Osteoblast (primary cell): ENCODE measurements around the gene C1QL2. TPM values are rescaled to one million over a fixed set of nuclear protein-coding genes. Genes with fewer than 3 reads are reported as not detected.

Source experiments
- DNase-seq: peaks from one replicate; pipeline ENCODE4 v3.0.0; 2011; ENCODE audit warnings: low spot score, mixed read lengths; ENCODE audit not compliant: insufficient read length; ENCODE audit errors: missing footprints
- H2AFZ ChIP-seq: 2 replicates; pipeline ENCODE4 v1.6.0; 2011; ENCODE audit warnings: mild to moderate bottlenecking, low read length
- H3K27ac ChIP-seq: 2 replicates; pipeline ENCODE4 v1.5.1; 2011; ENCODE audit warnings: mild to moderate bottlenecking, low read depth, low read length, moderate library complexity
- H3K27me3 ChIP-seq: 2 replicates; pipeline ENCODE4 v1.6.0; 2012; ENCODE audit warnings: mild to moderate bottlenecking, control low read depth, inconsistent platforms, low read length, moderate library complexity; ENCODE audit not compliant: insufficient read depth
- H3K36me3 ChIP-seq: 2 replicates; pipeline ENCODE4 v1.5.1; 2011; ENCODE audit warnings: mild to moderate bottlenecking, low read length, control low read depth, moderate library complexity; ENCODE audit not compliant: insufficient read depth
- H3K4me1 ChIP-seq: 2 replicates; pipeline ENCODE4 v1.5.1; 2011; ENCODE audit warnings: mild to moderate bottlenecking, low read length, control low read depth, moderate library complexity; ENCODE audit not compliant: insufficient read depth
- H3K4me2 ChIP-seq: 2 replicates; pipeline ENCODE4 v1.6.0; 2011; ENCODE audit warnings: mild to moderate bottlenecking, low read length; ENCODE audit not compliant: insufficient read depth
- H3K4me3 ChIP-seq: fragments of 200-600 bp; sonication (generic); 3 replicates; pipeline ENCODE4 v1.5.1; 2012; ENCODE audit warnings: mild to moderate bottlenecking, low read length, inconsistent platforms; ENCODE audit not compliant: insufficient read depth
- H3K79me2 ChIP-seq: 2 replicates; pipeline ENCODE4 v1.6.0; 2012; ENCODE audit warnings: mild to moderate bottlenecking, low read length, control low read depth, inconsistent platforms; ENCODE audit not compliant: insufficient read depth
- H3K9me3 ChIP-seq: 2 replicates; pipeline ENCODE4 v1.5.1; 2011; ENCODE audit warnings: low read depth, low read length, control low read depth
- H4K20me1 ChIP-seq: 2 replicates; pipeline ENCODE4 v1.6.0; 2012; ENCODE audit warnings: mild to moderate bottlenecking, low read length, control low read depth; ENCODE audit not compliant: insufficient read depth
- total RNA-seq: library from RNA; depleted of rRNA; stranded (reverse); fragments of >200 nt; gene quantifications from 2 replicates; pipeline ENCODE4 v1.2.3, GENCODE V29; 2012
- TF ChIP-seq, protein P1 (sequence below): IDR thresholded peaks from 2 replicates; pipeline ENCODE4 v1.5.1; 2011; ENCODE audit warnings: mild to moderate bottlenecking, low read depth, low read length, moderate library complexity; ENCODE audit errors: extremely low read depth

Gene C1QL2
- total RNA-seq, 1 donor, result not detected

GRCh38 chr2:119170504-119170903 lies 12.0 kb upstream of the C1QL2 start:
- TF ChIP-seq, protein P1, sequence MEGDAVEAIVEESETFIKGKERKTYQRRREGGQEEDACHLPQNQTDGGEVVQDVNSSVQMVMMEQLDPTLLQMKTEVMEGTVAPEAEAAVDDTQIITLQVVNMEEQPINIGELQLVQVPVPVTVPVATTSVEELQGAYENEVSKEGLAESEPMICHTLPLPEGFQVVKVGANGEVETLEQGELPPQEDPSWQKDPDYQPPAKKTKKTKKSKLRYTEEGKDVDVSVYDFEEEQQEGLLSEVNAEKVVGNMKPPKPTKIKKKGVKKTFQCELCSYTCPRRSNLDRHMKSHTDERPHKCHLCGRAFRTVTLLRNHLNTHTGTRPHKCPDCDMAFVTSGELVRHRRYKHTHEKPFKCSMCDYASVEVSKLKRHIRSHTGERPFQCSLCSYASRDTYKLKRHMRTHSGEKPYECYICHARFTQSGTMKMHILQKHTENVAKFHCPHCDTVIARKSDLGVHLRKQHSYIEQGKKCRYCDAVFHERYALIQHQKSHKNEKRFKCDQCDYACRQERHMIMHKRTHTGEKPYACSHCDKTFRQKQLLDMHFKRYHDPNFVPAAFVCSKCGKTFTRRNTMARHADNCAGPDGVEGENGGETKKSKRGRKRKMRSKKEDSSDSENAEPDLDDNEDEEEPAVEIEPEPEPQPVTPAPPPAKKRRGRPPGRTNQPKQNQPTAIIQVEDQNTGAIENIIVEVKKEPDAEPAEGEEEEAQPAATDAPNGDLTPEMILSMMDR, result no peak

GRCh38 chr2:119169717-119170116 lies 11.2 kb upstream of the C1QL2 start:
- Histone ChIP-seq H4K20me1 (no peaks in the 10 kb centered on the region), H3K79me2 (no peaks in the 10 kb centered on the region), H3K27me3 (no peaks in the 10 kb centered on the region), H3K4me2 (no peak overlapping the region), H2AFZ (no peak overlapping the region), H3K4me3 (no peak overlapping the region), H3K27ac (no peak overlapping the region), H3K36me3 (no peaks in the 10 kb centered on the region), H3K4me1 (no peaks in the 10 kb centered on the region), H3K9me3 (no peaks in the 10 kb centered on the region)
- no peak for DNase-seq
- TF ChIP-seq, protein P1, result no peak

More at GRCh38 chr2:119170504-119170903, 12.0 kb upstream of the C1QL2 start:
- Histone ChIP-seq H3K36me3 (no peaks in the 10 kb centered on the region), H3K27me3 (no peaks in the 10 kb centered on the region), H2AFZ (no peak overlapping the region), H3K9me3 (no peaks in the 10 kb centered on the region), H3K4me3 (no peak overlapping the region), H3K27ac (no peak overlapping the region), H3K4me1 (no peaks in the 10 kb centered on the region), H3K79me2 (no peaks in the 10 kb centered on the region), H3K4me2 (no peak overlapping the region), H4K20me1 (no peaks in the 10 kb centered on the region)
- no peak for DNase-seq

DNA sequence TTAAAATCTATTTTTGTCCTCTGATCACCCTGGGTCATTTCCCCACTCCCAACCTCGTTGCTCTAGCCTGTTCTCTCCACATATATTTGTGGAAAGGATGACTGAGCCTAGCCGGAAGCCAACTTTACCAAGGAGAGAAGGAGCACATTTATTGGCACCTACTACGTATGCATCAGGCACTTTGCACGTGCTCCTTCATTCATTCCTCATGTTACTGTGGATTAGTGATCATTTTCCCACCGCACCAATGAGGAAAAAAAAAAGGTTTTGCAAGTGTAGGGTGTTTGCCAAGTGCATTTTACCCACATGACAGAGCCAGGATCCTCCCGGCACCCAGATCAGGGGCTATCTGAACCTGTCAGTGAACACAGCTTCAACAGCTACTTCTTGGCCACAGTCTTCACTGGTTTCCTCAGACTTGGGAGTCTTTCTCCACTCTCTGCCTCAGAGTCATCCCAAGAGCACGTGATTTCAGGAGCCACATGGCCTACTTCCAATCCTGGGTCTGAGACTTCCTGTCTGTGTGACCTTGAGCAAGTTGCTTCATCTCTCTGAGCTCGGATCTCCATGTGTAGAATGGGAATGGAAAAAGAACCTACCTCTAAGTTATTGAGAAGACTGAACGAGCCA lies 1.9 kb upstream of the C1QL2 start:
- DNase-seq, result no peak
- Histone ChIP-seq H3K4me3 (no peak overlapping the region), H3K9me3 (no peaks in the 10 kb centered on the region), H3K27ac (no peak overlapping the region), H4K20me1 (no peaks in the 10 kb centered on the region), H3K4me2 (no peak overlapping the region), H3K36me3 (no peaks in the 10 kb centered on the region), H3K27me3 (peaks cover 48% of the 10 kb centered on the region), H3K4me1 (no peaks in the 10 kb centered on the region), H3K79me2 (no peaks in the 10 kb centered on the region), H2AFZ (no peak overlapping the region)
- TF ChIP-seq, protein P1, result no peak

DNA sequence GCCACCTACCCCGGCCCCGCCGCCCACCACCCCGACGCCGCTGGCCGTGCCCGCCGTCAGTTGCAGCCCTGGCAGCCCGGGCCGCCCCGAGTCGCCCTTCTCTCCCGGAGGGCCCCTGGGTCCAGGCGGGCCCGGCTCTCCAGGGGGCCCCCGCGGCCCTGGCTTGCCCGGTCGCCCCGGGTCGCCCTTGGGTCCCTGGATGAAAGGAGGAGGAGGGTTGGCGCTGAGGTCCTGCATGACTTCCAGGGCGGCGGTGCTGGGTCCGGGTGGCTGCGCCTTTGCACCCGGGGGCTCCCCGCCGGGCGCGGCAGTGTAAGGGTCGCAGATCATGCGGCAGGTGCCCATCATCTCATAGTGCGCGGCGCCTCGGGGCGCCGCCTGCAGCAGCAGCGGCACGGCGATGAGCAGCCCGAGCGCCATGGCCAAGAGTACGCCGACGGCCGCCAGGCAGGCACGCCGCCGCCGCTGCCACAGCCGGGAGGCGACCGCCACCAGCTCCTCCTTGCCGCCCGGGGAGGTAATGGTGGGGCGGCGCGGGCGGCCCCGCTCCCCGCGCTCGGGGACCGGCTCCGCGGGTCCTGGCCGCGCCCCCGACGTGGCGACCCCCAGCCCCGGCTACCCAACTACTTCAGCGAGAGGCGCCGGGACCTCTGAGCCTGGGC lies 570 bp downstream of the C1QL2 start:
- Histone ChIP-seq H3K9me3 (no peaks in the 10 kb centered on the region), H3K27me3 (peaks cover 65% of the 10 kb centered on the region), H3K4me3 (no peak overlapping the region), H3K4me2 (no peak overlapping the region), H2AFZ (no peak overlapping the region), H3K27ac (no peak overlapping the region), H3K79me2 (no peaks in the 10 kb centered on the region), H3K36me3 (no peaks in the 10 kb centered on the region), H4K20me1 (no peaks in the 10 kb centered on the region), H3K4me1 (no peaks in the 10 kb centered on the region)
- TF ChIP-seq, protein P1, result no peak
- DNase-seq, result no peak
